Left kidney (tissue), 2 donors: ENCODE measurements around the gene NEMF. TPM values are rescaled to one million over a fixed set of nuclear protein-coding genes. Genes with fewer than 3 reads are reported as not detected.
"Not testable (repeated sequence)": the region's sequence is repeated elsewhere in the genome, so short reads cannot be mapped to it uniquely, and the experiment has no call there.

Source experiments
- DNase-seq: peaks from one replicate; pipeline ENCODE4 v3.0.0-alpha.2; 2013
- polyA plus RNA-seq: library from polyadenylated mRNA; unstranded; fragments of 120-200 nt; gene quantifications from one replicate; pipeline ENCODE4 v1.2.1, GENCODE V29; 2013; ENCODE audit not compliant: insufficient read length

Gene NEMF
- polyA plus RNA-seq, 1 donor, result 97.8 TPM

DNA sequence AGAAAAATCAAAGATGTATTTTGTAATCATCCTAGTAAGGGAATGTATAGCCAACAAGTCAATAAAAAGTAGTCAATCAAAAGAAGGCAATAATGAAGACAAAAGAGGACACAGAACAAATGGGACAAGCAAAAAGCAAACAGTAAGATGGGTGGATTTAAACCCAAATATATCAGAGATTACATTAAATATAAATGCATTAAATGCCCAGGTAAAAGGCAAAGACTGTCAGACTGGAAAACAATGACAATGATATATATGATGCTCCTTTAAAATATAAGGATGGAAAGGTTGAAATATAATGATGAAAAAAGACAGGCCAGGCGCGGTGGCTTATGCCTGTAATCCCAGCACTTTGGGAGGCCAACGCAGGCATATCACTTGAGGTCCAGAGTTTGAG lies 35.7 kb downstream of the NEMF start:
- no peak for DNase-seq

DNA sequence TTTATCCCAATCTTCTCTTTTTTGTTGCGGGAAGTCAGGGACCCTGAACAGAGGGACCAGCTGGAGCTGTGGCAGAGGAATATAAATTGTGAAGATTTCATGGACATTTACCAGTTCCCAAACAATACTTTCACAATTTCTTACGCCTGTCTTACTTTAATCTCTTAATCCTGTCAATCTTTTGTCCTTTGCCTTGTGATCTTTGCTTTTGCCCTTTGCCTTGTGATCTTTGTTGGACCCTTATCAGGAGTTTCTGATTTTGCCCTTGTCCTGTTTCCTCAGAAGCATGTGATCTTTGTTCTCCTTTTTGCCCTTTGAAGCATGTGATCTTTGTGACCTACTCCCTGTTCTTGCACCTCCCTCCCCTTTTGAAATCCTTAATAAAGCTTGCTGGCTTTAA lies 36.5 kb downstream of the NEMF start:
- DNase-seq, result not testable (repeated sequence)

DNA sequence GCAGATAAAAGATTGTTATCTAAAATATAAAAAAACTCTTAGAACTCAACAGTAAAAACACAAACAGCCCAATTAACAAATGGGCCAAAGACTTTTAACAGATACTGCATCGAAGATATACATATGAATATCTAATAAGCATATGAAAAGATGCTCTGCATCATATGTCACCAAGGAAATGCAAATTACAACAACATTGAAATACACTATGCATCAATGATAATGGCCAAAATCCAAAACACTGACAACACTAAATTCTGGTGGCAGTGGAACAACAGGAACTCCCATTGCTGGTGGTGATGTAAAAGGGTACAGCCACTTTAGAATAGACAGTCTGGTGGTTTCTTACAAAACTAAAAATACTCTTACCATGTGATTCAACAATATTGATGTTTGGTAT lies 43.8 kb downstream of the NEMF start:
- DNase-seq, result no peak

DNA sequence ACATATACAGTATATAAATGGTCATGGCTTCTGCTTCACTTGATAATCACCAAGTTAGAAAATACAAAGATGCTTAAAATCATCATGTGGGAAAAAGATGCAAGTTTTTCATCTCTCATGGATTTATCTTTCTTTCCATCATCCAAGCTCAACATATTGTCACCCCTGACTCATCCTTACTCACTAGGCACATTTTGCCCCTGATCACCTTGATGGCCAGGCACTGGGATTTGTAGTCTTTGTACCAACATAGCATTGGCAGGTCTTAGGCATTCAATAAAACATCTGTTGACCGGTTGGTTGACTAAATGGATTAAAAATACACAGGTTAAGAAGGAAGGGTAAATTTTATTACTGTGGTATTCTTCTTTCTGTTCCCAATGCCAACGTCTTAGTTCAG lies 56.6 kb downstream of the NEMF start:
- no peak for DNase-seq

DNA sequence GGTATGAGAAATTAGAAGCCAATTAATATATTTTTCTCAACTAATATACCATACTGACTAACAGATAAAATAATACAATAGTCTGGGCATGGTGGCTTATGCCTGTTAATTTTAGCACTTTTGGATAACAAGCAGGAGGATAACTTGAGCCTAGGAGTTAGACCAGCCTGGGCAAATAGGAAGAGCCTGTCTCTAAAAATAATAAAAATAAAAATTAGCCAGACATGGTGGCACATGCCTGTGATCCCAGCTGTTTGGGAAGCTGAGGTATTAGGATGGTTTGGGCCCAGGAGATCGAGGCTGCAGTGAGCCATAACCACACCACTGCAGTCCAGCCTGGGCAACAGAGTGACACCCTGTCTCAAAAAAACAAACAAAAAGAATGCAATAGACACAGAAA lies 60.0 kb downstream of the NEMF start:
- no peak for DNase-seq

DNA sequence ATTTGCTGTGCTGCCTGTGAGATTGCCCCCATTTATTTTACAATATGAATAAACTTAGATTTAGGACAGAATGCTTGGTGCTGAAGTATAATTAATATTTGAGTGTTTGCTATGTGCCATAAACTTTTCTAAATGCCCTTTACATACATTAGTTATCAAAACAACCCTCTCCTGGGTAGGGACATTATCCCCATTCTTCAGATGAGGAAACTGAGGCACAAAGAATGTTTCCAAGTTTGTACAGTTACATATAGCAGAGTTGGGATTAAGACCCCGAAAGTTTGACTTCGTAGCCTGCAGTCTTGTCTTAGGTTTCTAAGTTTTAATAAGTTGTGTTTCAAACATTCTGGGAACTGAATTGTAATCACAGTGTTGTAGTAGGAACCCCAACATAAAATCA lies 66.3 kb downstream of the NEMF start:
- DNase-seq, result no peak

DNA sequence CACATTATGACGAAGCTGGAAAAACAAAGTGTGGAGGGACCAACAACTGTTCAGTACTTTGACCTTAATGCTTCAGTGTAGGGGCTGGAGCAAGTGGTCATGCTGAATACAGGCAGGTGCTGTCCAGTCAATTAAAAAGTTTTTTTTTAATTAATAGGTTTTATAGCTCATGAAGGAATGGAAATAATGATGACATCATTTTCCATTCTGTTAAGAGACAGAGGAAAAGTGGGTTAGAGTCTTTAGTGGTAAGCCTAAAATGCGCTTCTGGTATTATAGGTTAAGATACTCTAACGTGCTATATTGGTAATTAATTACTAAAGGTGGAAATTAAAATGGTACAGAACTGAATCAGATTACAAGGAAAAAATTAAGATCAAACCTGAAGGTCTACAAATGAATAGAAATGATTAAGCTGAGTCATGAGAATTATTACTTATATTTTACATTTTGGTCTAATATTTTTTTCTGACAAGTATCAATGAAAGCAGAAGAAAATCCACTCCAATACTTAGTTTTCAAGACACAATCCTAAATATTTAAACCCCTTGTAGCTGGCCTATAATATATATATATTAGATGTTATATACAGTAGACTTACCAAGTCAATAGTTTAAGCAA lies 69.1 kb downstream of the NEMF start:
- no peak for DNase-seq

DNA sequence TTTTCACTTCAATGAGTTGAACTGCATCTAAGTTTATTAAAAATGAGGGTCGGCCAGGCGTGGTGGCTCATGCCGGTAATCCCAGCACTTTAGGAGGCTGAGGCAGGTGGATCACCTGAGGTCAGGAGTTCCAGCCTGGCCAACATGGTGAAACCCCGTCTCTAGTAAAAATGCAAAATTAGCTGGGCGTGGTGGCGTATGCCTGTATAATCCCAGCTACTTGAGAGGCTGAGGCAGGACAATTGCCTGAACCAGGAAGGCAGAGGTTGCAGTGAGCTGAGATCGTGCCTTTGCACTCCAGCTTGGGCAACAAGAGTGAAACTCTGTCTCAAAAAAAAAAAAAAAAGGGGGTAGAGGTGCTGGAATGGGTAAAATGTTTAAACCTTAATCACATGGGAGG lies 71.5 kb downstream of the NEMF start:
- DNase-seq, result not testable (repeated sequence)

DNA sequence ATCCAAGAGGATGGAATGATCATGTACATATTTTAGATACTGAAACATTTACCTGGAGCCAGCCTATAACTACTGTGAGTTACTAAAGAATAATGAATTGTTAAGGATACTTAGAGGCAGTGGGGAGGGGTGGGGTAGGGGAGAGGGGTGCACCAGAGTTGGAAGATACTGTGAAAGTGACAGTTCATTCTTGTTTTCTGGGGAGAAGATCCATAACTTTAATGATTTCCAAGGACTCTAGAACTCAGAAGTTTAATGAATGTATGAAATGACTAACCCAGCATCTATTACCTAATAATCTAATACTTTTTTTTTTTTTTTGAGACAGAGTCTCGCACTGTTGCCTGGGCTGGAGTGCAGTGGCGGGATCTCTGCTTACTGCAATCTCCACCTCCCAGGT lies 74.2 kb downstream of the NEMF start:
- DNase-seq, result no peak

DNA sequence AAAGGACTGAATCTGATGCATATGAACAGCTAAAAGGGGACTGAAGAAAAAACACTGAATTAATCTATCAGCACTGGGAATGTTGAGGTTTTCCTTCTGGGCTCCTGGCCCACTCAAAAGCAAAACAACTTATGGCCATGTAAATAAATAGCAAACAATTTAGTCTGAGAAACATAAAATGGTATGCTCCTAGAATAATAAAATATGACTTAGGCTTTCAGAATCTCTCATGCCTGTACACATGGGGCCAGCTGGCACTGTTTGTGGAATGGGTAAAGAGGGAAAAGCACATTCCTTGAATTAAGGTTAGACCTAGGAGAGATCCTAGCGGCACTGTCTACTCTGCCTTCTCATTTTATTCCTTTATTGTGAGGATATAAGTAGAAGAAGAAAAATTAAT lies 78.5 kb downstream of the NEMF start:
- DNase-seq, result no peak

DNA sequence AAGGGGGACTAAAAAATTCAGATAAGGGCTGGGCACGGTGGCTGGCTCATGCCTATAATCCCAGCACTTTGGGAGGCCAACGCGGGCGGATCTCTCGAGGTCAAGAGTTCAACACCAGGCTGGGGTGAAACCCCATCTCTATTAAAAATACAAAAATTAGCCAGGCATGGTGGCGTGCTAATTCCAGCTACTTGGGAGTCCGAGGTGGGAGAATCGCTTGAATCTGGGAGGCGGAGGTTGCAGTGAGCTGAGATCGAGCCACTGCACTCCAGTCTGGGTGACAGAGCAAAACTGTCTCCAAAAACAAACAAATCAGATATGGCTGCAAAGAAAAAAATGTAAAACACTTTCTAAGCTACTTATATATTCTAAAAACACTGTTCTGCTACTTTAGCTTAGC lies 80.9 kb downstream of the NEMF start:
- not testable (repeated sequence) for DNase-seq

DNA sequence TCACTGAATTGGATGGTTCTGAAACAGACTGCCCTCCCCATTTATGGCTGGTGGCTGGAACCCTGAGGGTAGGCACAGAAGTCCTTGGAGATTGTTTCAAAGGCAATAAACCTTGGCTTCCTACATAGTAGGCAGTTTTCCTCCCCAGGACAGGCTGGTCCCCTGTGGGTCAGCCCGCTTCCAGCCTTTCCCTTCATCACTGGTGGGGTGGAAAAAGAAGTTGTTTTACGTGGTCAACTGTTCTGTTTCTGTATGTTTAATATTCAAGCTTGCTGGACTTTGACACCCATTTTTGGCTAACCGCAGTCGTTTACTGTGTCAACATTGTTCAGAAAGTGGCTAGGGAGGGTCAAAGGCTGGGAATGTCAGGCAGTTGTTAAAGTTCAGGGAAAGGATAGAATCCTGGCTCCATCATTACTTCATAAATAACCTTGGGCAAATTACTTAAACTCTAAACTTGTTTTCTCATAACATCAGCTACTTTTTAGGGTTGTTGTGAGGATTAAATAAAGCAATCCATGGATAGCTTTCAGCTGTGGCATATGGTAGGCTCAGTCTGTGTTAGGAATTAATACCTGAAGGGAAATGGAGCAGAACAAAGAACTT lies 82.3 kb downstream of the NEMF start:
- peak; percentile 57 for DNase-seq

DNA sequence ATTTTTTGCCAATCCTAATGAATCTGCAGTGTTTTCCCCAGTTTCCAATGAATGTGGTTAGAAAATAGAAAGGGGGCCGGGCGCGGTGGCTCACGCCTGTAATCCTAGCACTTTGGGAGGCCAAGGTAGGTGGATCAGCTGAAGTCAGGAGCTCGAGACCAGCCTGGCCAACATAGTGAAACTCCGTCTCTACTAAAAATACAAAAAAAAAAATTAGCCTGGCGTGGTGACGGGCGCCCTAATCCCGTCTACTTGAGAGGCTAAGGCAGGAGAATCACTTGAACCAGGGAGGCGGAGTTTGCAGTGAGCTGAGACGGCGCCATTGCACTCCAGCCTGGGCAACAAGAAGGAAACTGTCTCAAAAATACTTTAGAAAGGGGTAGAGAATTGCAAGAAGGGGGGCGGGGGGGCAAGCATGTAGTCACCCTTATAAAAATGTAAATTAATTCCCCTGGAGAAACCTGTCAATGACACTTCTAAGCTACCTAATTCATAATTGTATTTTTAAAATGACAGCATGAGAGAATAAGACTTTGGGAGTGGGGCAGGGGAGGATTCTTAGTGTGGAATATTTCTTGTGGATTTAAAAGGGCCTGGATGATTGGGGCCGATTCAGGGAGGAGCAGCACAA lies 82.9 kb downstream of the NEMF start:
- no peak for DNase-seq

DNA sequence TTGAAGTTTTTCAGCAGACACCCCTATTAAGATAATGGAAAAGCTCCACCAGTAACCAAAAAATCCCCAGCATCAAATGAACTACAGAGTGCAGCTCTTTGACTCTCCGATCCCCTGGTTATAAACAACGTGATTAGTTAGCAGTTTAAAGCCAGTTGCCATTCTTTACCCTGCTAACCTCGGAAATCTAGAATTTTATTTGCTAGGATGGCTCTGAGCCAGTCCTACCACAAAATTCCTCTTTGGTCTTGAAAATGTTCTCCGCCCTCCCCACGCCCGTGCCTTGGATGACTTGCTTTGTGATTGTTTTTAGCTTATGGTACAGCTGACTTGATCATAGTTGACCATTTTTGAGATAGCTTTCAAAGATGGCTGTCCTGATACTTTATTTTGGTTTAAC lies 83.4 kb downstream of the NEMF start:
- no peak for DNase-seq

DNA sequence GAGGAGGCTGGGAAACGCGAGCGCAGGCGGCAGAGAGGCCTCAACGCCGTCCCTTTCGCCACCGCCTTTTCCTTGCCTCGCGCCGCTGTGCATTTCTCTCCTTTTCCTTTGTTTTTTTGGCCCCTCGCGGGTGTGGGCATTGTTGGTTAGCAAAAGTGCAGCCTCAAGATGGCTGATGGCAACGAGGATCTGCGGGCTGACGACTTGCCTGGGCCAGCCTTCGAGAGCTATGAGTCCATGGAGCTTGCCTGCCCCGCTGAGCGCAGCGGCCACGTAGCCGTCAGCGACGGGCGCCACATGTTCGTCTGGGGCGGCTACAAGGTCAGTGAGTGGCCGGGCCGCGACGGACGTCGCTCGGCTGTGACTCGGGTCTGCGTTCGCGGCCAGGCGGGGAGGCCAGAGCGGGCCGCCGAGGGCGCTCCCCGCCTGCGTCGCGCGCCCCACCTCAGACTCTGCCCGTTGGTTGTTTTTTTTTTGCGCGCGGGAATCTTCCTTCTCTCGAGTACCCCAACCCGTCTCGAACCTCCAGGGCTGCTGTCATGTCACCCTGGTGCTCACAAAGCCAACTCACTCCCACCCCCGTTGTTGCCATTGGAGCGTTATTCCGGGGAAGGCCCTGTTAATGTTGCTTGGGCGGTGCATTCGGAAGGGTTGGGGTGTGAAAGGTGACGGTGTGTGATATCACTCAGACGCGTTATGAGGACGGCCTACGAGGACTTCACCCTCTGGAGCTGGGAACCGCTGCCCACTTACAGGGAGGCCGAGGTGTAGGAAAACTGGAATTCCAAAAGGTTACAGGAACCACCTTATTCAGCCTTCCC lies 84.1 kb downstream of the NEMF start:
- DNase-seq, result peak; percentile 46

DNA sequence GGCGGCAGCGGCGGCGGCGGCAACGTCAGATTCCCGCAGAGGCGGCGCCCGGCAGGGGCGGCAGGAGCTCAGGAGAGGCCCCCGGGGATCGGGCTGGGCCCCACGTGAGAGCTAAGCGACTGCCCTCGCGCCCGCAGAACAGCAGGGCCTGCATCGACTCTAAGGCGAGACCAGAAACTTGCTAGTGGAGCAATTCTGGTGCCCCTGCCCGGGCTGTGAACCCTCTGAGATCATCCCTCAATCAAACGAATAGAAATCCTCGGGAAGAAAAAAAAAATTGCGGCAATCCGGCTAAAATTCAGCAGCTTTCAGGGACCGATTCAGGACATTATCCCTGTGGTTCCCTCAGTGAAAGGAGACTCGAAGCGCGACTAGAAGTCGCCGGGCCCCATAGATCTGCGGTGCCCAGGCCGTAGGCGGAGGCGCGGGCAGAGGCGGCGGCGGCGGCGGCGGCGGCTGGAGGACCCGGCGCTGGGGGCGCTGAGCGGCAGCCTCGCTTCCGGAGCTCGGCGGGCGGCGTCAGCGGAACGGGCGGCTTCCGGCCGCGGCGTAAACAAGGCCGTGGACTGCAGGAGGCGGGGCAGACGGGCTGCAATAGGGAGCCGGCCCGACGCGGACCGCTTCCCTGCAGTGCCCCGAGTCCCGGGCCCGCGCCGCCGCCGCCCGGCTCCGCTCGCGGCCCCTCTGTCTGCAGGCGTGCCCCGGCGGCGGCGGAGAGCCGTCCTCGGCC lies 84.9 kb downstream of the NEMF start, which contains the start of gene KLHDC2:
Gene KLHDC2, plus strand, starts transcription at position 583 of the 730 bp plus-strand sequence. CDS start 316 bp downstream, outside the sequence.
- DNase-seq, result peak; percentile 85

DNA sequence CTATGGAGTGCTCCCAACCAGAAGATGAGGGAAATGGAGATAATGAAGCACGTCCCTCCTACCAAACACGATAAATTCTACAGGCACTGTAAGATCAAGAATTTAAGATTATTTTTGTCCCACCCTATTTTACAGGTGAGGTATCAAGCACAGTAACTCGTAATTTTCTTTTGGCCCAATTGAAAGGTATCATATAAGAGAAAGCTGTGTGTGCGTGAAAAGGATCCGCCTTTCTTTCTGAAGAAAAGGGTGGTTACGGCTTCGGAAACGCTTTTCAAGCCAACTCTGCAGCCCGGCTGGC lies 85.4 kb downstream of the NEMF start:
- no peak for DNase-seq

DNA sequence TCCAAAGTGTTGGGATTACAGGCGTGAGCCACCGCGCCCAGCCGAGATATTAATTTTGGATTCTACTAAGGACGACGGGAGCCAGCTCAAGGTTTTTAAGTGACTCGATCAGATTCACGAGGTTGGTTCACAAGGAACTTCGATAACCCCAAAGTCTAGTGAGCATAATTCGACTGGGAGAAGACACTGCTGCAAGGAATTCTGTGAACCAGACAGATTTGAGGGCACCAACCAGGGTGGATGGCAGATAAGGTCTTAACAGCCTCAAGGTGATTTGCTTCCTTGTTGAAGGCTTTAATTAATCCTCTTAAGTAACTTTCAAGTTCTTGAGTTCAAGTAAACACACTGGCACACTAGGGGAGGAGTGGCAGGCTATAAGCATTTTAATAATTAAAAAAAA lies 85.7 kb downstream of the NEMF start:
- DNase-seq, result peak; percentile 37

DNA sequence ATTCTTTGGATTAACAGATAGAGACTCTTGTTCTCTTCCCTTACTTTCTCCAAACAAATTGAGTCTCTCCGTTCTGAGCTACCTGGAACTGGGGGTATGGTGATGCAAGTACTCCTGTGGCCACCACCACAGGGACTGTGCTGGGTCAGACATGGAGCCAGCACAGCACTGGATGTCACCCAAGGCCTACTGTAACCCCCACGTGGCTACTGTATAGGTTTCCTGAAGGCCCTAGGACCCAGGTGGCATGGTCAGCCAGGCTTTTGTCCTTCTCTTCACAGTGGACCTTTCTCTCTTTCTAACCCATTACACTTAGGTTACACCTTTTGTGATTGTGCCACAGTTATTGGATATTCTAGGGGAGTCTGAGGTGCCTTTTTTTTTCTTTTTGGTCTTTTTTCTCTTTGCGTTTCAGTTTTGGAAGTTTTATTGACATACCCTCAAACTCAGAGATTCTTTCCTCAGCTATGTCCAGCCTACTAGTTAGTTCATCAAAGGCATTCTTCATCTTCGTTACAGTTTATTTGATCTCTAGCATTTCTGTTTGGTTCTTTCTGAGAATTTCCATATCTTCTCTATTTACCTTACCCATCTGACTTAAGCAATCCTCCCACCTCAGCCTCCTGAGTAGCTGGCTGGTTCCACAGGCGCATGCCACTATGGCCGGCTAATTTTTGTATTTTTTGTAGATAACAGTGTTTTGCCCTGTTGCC lies 90.6 kb downstream of the NEMF start:
- no peak for DNase-seq

DNA sequence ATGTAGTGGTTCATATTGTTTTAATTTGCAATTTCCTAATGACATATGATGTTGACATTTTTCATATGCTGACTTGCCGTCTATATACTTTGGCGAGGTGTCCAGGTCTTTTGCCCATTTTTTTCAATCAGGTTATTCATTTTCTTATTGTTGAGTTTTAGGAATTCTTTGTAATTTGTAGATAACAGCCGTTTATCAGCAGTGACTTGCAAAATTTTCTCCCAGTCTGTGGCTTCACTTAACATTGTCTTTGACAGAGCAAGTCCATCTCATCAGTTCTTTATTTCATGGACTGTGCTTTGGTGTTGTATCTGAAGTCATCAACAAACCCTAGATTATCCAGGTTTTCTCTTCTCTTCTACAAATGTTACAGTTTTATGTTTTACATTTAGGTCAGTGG lies 97.2 kb downstream of the NEMF start:
- no peak for DNase-seq

DNA sequence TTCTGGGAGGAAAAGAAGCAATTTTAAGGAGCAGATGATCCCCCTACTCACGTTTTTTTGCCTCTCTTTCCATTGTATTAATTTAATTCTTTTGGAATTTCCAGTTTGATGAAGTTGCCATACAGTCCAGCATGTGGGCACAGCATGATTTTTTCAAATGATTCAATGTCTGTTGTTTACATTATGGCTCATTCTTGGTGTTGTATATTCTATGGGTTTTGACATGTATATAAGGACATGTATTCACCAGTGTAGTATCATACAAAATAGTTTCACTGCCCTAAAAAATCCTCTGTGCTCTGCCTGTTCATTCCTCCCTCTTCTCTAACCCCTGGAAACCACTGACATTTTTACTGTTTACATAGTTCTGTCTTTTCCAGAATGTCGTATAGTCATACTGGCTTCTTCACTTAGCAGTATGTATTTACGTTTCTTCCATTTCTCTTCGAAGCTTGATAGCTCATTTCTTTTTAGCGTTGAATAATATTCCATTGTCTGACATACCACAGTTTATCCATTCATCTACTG lies 98.0 kb downstream of the NEMF start:
- DNase-seq, result no peak
